Inflammatory macrophage treated with lipopolysaccharide for 1 hour (primary cell): ENCODE measurements around the gene KLC3.
"Not testable (repeated sequence)": the region's sequence is repeated elsewhere in the genome, so short reads cannot be mapped to it uniquely, and the experiment has no call there.

Experiments
- DNase-seq, 2 donors: peaks; one replicate each; pipeline ENCODE4 v3.0.0-alpha.2; 2020 to 2022

KLC3 gene

GRCh38 chr19:45320997-45321775, 19.4 kb upstream of the KLC3 start:
- no peak for DNase-seq

- no peak for DNase-seq
Observed at GRCh38 chr19:45321848-45322247, 18.7 kb upstream of the KLC3 start.

- DNase-seq: no peak
Observed at GRCh38 chr19:45322311-45322710, 18.2 kb upstream of the KLC3 start.

GRCh38 chr19:45322744-45323281, 17.7 kb upstream of the KLC3 start, which contains the start of gene CKM:
Gene CKM, minus strand, starts transcription at chr19:45322875. Its CDS starts 3,162 bp downstream, at chr19:45319713.
- DNase-seq: no peak

- peak in 1 of 2 donors; percentile 46 for DNase-seq
Observed at GRCh38 chr19:45323671-45324081, 16.9 kb upstream of the KLC3 start.

- DNase-seq: no peak
Observed at GRCh38 chr19:45324349-45324907, 16.1 kb upstream of the KLC3 start.

- DNase-seq: no peak
Observed at GRCh38 chr19:45327404-45328143, 13.0 kb upstream of the KLC3 start.

GRCh38 chr19:45331411-45331810, 9.1 kb upstream of the KLC3 start:
- no peak for DNase-seq

- peak; percentile 5 to 17 for DNase-seq
Observed at GRCh38 chr19:45333609-45334303, 6.8 kb upstream of the KLC3 start.

GRCh38 chr19:45334881-45335280, 5.7 kb upstream of the KLC3 start:
- not testable (repeated sequence) for DNase-seq

- no peak for DNase-seq
Observed at GRCh38 chr19:45336696-45337251, 3.8 kb upstream of the KLC3 start.

GRCh38 chr19:45339629-45340028, 921 bp upstream of the KLC3 start:
- DNase-seq: no peak

- no peak for DNase-seq
Observed at GRCh38 chr19:45340899-45341453, 426 bp downstream of the KLC3 start.

GRCh38 chr19:45342911-45343310, 2.4 kb downstream of the KLC3 start:
- DNase-seq: no peak

- DNase-seq: no peak
Observed at GRCh38 chr19:45344621-45345505, 4.3 kb downstream of the KLC3 start.

- DNase-seq: no peak
Observed at GRCh38 chr19:45345506-45345860, 4.9 kb downstream of the KLC3 start.

GRCh38 chr19:45346449-45346848, 5.9 kb downstream of the KLC3 start:
- DNase-seq: no peak

GRCh38 chr19:45347570-45348366, 7.2 kb downstream of the KLC3 start:
- no peak for DNase-seq

GRCh38 chr19:45348367-45349125, 8.0 kb downstream of the KLC3 start:
- DNase-seq: no peak

GRCh38 chr19:45349126-45349415, 8.5 kb downstream of the KLC3 start:
- no peak for DNase-seq
